Large intestine (tissue), 3 donors: ENCODE data around the gene PTGES. TPM values are rescaled to one million over a fixed set of nuclear protein-coding genes. Genes with fewer than 3 reads are reported as not detected.
A peak's percentile ranks its signal among the peaks of the same experiment; 100 is the strongest.
"Not testable (repeated sequence)": the region's sequence is repeated elsewhere in the genome, so short reads cannot be mapped to it uniquely, and the experiment has no call there.

ENCODE experiments used
- DNase-seq, 2 donors: peaks; one replicate each; pipeline versions ENCODE4 v3.0.0 to v3.0.0-alpha.2; 2013
- H3K27ac ChIP-seq: one replicate; pipeline ENCODE4 v1.5.1; 2013; ENCODE audit warnings: low read length
- H3K27me3 ChIP-seq: 2 replicates; pipeline ENCODE4 v1.6.1; 2013; ENCODE audit warnings: low read length; ENCODE audit not compliant: control insufficient read depth, insufficient read depth
- H3K36me3 ChIP-seq: 2 replicates; pipeline ENCODE4 v1.6.1; 2013; ENCODE audit warnings: low read length; ENCODE audit not compliant: control insufficient read depth, insufficient read depth
- H3K4me1 ChIP-seq: one replicate; pipeline ENCODE4 v1.6.1; 2013; ENCODE audit warnings: low read length; ENCODE audit not compliant: control insufficient read depth, insufficient read depth
- H3K4me3 ChIP-seq: one replicate; pipeline ENCODE4 v1.5.1; 2013; ENCODE audit warnings: low read length
- H3K9me3 ChIP-seq: one replicate; pipeline ENCODE4 v1.6.1; 2013; ENCODE audit warnings: mild to moderate bottlenecking, low read depth, low read length, moderate library complexity; ENCODE audit not compliant: control insufficient read depth
- WGBS: methylation state at CpG from one replicate; pipeline ENCODE4 v1.1.5; 2013; ENCODE audit warnings: low lambda C conversion rate; ENCODE audit not compliant: insufficient coverage; 5-methylcytosine and 5-hydroxymethylcytosine counted together
- polyA plus RNA-seq: library from polyadenylated mRNA; unstranded; fragments of 120-200 nt; gene quantifications from one replicate; pipeline ENCODE4 v1.2.1, GENCODE V29; 2013

PTGES gene
- polyA plus RNA-seq, 1 donor: 4.9 TPM

- no CpG with 5 or more reads among the region's 10 CpGs for WGBS
- DNase-seq: peak in 1 of 2 donors; percentile 30
- Histone ChIP-seq H3K4me3 (no peak overlapping the region), H3K27ac (no peak overlapping the region), H3K36me3 (no peaks in the 10 kb centered on the region), H3K9me3 (no peaks in the 10 kb centered on the region), H3K27me3 (no peaks in the 10 kb centered on the region), H3K4me1 (peaks cover 12% of the 10 kb centered on the region)
Measured at GRCh38 chr9:129773262-129774048, 20.6 kb upstream of the PTGES start.

- Histone ChIP-seq H3K9me3 (no peaks in the 10 kb centered on the region), H3K27ac (no peak overlapping the region), H3K27me3 (no peaks in the 10 kb centered on the region), H3K36me3 (no peaks in the 10 kb centered on the region), H3K4me3 (no peak overlapping the region), H3K4me1 (peaks cover 11% of the 10 kb centered on the region)
- no peak for DNase-seq
- no CpG with 5 or more reads among the region's 5 CpGs for WGBS
Measured at GRCh38 chr9:129770741-129771140, 17.9 kb upstream of the PTGES start.

- H3K4me1 ChIP-seq: peaks cover 13% of the 10 kb centered on the region
- no peaks in the 10 kb centered on the region for H3K36me3 ChIP-seq
- H3K27ac ChIP-seq: no peak overlapping the region
- H3K27me3 ChIP-seq: no peaks in the 10 kb centered on the region
- no peaks in the 10 kb centered on the region for H3K9me3 ChIP-seq
- H3K4me3 ChIP-seq: no peak overlapping the region
- WGBS: 80% methylated on average over 1 of the region's 5 CpGs
- DNase-seq: no peak
Measured at GRCh38 chr9:129769669-129770068, 16.8 kb upstream of the PTGES start.

- no peaks in the 10 kb centered on the region for H3K36me3 ChIP-seq
- WGBS: no CpG with 5 or more reads among the region's 6 CpGs
- no peak for DNase-seq
- peaks cover 9% of the 10 kb centered on the region for H3K4me1 ChIP-seq
- H3K4me3 ChIP-seq: no peak overlapping the region
- H3K27ac ChIP-seq: no peak overlapping the region
- no peaks in the 10 kb centered on the region for H3K27me3 ChIP-seq
- H3K9me3 ChIP-seq: no peaks in the 10 kb centered on the region
Measured at GRCh38 chr9:129768486-129768885, 15.6 kb upstream of the PTGES start.

GRCh38 chr9:129765764-129766317 lies 13.0 kb upstream of the PTGES start:
- peak in 1 of 2 donors; percentile 73 for DNase-seq
- Histone ChIP-seq H3K27me3 (no peaks in the 10 kb centered on the region), H3K27ac (peak overlapping the region; percentile 24), H3K36me3 (no peaks in the 10 kb centered on the region), H3K4me3 (no peak overlapping the region), H3K9me3 (no peaks in the 10 kb centered on the region), H3K4me1 (peaks cover 25% of the 10 kb centered on the region)
- WGBS: 100% methylated on average over 1 of the region's 4 CpGs

GRCh38 chr9:129762985-129763926 lies 10.4 kb upstream of the PTGES start:
- peak overlapping the region; percentile 86 for H3K27ac ChIP-seq
- no peaks in the 10 kb centered on the region for H3K36me3 ChIP-seq
- H3K4me1 ChIP-seq: peaks cover 25% of the 10 kb centered on the region
- H3K9me3 ChIP-seq: no peaks in the 10 kb centered on the region
- no peaks in the 10 kb centered on the region for H3K27me3 ChIP-seq
- WGBS: no CpG with 5 or more reads among the region's 13 CpGs
- no peak for DNase-seq
- H3K4me3 ChIP-seq: no peak overlapping the region

GRCh38 chr9:129762370-129762984 lies 9.6 kb upstream of the PTGES start:
- WGBS: no CpG with 5 or more reads among the region's 13 CpGs
- DNase-seq: peak; percentile 66 to 71

GRCh38 chr9:129761901-129762369 lies 9.1 kb upstream of the PTGES start:
- no peaks in the 10 kb centered on the region for H3K9me3 ChIP-seq
- no CpG with 5 or more reads among the region's 6 CpGs for WGBS
- peak overlapping the region; percentile 86 for H3K27ac ChIP-seq
- peak in 1 of 2 donors; percentile 39 for DNase-seq
- no peaks in the 10 kb centered on the region for H3K36me3 ChIP-seq
- no peaks in the 10 kb centered on the region for H3K27me3 ChIP-seq
- peaks cover 25% of the 10 kb centered on the region for H3K4me1 ChIP-seq
- H3K4me3 ChIP-seq: no peak overlapping the region

More at GRCh38 chr9:129762370-129762984, 9.6 kb upstream of the PTGES start:
- not testable (repeated sequence) for H3K9me3 ChIP-seq, H3K4me3 ChIP-seq, H3K27me3 ChIP-seq, H3K36me3 ChIP-seq
- H3K27ac ChIP-seq: peak overlapping the region; percentile 86
- peaks cover 25% of the 10 kb centered on the region for H3K4me1 ChIP-seq

GRCh38 chr9:129761293-129761900 lies 8.6 kb upstream of the PTGES start:
- Histone ChIP-seq H3K9me3 (no peaks in the 10 kb centered on the region), H3K36me3 (no peaks in the 10 kb centered on the region), H3K4me3 (no peak overlapping the region), H3K27me3 (no peaks in the 10 kb centered on the region), H3K27ac (peak overlapping the region; percentile 86), H3K4me1 (peaks cover 24% of the 10 kb centered on the region)
- DNase-seq: peak; percentile 85
- 82% methylated on average over 2 of the region's 11 CpGs for WGBS
